Measurements from ENCODE around the gene HOXB13. TPM values are rescaled to one million over a fixed set of nuclear protein-coding genes. Genes with fewer than 3 reads are reported as not detected.

HOXB13 gene
- total and polyA plus RNA-seq, 2 of the 4 experiments (the other 2 are of a cell fraction) = not detected

DNA sequence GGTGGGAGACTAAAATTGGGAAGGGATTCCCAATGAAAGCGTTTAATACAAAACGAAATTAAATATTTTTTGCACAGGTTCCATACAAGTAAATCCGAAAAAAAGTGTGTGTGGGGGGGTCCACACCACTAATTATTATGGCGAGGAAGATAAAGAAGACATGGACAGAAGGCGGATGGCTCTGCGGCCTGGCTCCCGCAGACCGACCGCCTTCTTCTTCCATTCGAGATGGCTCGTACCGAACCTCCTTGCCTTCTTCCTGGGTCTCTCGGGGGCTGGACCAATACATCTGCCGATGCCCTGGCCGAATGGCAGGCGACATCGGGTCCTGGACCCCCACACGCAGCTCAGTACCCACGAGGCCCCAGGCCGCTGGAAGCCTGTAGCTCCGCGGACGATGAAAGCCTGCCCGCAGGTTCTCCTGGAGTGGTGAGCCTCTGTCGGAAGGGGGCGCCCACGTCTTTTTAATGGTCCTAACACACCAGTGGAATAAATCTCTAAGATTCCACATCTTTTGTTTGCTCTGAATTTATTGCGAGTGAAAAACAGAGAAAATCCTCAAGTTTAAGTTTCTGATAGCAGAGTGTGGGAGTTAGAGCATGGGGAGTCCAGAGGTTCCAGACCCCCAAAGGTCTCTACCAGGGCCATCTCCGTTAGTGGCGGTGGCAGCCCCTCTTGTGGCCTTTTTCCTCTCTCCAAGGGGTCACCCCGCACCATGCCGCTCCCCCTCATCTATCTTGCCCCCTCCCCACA lies 4.1 kb downstream of the HOXB13 start (continued):
- TF ChIP-seq, protein P1, sequence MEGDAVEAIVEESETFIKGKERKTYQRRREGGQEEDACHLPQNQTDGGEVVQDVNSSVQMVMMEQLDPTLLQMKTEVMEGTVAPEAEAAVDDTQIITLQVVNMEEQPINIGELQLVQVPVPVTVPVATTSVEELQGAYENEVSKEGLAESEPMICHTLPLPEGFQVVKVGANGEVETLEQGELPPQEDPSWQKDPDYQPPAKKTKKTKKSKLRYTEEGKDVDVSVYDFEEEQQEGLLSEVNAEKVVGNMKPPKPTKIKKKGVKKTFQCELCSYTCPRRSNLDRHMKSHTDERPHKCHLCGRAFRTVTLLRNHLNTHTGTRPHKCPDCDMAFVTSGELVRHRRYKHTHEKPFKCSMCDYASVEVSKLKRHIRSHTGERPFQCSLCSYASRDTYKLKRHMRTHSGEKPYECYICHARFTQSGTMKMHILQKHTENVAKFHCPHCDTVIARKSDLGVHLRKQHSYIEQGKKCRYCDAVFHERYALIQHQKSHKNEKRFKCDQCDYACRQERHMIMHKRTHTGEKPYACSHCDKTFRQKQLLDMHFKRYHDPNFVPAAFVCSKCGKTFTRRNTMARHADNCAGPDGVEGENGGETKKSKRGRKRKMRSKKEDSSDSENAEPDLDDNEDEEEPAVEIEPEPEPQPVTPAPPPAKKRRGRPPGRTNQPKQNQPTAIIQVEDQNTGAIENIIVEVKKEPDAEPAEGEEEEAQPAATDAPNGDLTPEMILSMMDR (conservative IDR thresholded peaks at IDR 0.05; ENCODE audit: low read depth, low read length) = peak; percentile 84
- TF ChIP-seq SMC3 (IDR thresholded peaks at IDR 0.05; ENCODE audit: low read depth, low read length) = peak; percentile 67
